HG02763 (cell line): Measurements from ENCODE around the gene POLE.

Experiments
- ATAC-seq: cut with Tn5 transposase; IDR thresholded peaks from one replicate; pipeline ENCODE4 v1.9.1; 2021; ENCODE audit warnings: mild to moderate bottlenecking, moderate library complexity; ENCODE audit not compliant: unreplicated experiment

Gene POLE

GRCh38 chr12:132618683-132619043, 68.5 kb downstream of the POLE start, which contains the start of gene P2RX2:
P2RX2 (plus strand) TSS chr12:132618776; CDS start chr12:132618817, 41 bp downstream.
- no peak for ATAC-seq

DNA sequence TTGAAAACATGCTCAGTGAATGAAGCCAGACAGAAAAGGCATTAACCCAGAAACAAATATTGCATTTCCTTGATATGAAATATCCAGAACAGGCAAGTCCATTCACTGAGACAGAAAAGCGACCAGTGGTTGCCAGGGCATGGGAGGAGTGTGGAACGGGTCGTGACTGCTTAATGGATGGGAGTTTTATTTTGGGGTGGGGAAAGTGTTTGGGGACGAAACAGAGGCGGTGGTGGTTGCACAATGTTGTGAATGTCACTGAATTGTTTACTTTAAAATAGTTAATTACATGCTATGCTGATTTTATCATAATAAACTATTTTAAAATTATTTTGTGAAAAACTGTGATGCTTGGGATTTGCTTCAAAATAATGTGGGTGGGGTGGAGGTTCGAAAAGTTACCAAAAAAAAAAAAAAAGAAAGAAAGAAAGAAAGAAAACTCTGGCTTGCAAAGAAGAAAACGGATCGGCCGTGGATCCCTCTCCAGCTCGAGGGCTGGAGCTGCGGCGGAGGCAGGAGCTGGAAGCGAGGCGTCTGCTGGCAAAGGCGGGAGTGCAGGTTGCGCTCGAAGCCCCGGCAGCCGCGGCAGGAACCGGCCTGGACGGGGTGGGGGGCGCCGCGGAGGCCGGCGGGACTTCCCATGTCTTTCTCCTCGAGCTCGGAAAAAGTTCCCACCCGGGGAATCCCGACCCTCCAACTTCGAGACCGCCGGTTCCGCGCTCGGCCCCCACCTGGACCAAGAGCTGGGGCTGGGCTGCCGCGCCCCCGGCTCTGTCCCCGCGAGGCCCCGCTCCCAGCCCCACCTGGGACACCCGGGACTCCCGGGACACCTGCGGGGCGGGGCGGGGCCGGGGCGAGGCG, 69.1 kb downstream of the POLE start:
- ATAC-seq = no peak

- ATAC-seq = no peak
These were observed 69.9 kb downstream of the POLE start for GRCh38 chr12:132617135-132617701.

DNA sequence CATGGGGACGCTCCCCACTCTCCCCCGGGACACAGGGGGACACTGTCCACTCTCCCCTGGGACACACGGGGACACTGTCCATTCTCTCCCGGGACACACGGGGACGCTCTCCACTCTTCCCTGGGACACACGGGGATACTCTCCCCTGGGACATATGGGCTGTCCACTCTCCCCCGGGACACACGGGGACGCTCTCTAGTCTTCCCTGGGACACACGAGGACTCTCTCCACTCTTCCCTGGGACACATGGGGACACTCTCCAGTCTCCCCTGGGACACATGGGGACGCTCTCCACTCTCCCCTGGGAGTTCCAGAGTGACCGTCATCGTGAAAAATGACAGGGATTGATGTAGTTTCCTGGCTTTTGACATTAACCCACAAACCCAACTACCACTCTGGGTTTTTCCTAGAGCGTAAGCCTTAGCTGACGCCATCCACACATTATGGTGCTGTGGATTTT, 71.5 kb downstream of the POLE start:
- no peak for ATAC-seq

DNA sequence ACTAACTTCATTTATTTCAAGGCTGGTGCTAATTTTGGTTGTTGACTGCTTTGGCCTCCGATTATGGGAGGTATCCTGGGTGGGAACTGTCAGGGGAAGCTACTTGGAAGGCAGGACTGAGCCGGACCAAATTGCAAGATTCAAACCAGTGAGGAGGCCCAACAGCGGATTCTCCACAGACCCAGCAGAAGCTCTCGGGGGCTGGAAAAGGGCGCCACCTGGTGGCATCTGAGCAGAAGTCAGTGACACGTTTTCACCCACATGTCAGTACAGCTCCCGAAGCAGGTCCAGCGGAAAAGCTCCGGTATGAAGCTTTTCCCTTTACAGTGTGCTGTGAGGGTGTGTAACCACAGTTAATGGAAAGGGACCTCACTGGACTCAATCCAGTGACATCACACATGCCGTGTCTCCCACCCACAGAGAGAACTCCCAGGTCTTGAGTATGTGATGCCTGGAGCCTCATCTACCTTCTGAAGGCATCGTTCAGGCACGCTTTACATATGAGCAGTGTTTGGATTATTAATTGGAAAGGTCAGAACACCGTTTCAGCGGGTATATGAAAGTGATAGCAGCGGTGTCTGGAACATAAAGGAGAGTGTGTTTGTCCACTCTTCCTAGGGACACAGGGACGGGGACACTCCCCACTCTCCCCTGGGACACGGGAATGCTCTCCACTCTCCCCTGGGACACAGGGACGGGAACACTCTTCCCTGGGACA, 72.1 kb downstream of the POLE start:
- no peak for ATAC-seq

DNA sequence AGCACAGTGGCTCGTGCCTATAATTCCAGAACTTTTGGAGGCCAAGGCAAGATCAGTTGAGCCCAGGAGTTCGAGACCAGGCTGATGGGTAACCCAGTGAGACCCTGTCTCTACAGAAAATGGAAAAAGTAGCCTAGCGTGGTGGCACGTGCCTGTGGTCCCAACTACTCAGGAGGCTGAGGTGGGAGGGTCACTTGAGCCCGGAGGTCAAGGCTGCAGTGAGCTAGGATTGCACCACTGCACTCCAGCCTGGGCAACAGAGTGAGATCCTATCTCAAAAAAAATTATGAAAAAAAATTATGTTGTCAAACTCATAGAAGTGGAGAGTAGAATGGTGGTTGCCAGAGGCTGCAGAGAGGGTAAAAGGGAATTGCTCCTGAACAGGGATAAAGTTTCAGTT, 73.1 kb downstream of the POLE start:
- ATAC-seq = no peak

- ATAC-seq = no peak
These were observed 75.5 kb downstream of the POLE start for GRCh38 chr12:132611620-132612019.

GRCh38 chr12:132610866-132611602, 76.1 kb downstream of the POLE start:
- ATAC-seq = no peak

DNA sequence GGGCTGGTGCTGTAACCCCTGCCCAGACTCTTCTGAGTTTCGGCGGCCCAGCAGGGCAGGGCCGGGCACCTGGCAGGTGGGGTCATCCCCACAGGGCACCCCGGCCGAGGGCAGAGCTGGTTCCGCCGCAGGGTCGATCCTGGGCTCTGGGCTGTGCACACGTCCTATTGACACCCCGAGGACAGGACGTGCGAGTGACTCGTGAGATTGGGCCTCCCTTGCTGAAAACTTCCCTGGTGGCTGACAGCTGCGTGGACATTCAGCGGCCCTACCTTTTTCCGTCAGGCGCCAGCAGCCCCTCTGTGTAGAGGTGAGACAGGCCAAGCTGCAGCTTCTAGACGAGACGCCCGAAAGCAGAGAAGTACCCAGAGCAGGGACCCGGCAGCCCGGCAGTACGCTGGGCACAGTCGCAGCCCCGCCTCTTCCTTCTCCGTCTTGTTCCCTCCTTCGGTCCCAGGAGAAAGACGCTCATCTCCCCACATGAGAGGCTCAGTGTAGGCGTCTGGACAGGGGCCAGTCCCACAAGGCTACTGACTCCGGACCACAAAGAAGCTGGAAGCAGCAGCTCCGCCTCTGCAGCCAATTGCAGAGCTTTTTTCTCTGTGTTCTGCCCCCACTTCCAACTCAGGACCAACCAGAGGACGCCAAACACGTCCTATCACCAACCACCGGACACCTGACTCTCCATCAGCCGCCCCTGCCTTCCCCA, 76.9 kb downstream of the POLE start, which contains the start of gene LRCOL1:
LRCOL1 (minus strand) TSS at position 532 of the 709 bp plus-strand sequence. CDS start 4,331 bp downstream, outside the sequence.
- no peak for ATAC-seq

GRCh38 chr12:132608231-132609171, 78.6 kb downstream of the POLE start:
- no peak for ATAC-seq

GRCh38 chr12:132606927-132607326, 80.2 kb downstream of the POLE start:
- ATAC-seq = no peak

DNA sequence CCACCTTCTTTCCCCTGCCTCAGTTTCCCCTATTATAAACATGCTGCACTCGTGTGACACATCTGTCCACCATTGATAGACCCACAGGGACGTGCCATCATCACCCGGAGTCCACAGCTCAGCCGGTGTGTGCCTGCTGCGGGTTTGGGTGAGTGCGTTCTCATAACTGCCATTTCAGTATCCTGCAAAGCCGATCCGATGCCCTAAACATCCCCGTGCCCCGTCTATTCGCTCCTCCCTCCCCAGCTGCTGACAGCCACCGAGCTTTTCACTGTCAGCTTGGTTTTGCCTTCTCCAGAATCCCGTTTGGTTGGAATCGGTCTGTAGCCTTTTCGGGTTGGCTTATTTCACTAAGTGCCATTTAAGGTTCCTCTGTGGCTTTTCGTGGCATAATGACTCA, 80.7 kb downstream of the POLE start:
- ATAC-seq = no peak

DNA sequence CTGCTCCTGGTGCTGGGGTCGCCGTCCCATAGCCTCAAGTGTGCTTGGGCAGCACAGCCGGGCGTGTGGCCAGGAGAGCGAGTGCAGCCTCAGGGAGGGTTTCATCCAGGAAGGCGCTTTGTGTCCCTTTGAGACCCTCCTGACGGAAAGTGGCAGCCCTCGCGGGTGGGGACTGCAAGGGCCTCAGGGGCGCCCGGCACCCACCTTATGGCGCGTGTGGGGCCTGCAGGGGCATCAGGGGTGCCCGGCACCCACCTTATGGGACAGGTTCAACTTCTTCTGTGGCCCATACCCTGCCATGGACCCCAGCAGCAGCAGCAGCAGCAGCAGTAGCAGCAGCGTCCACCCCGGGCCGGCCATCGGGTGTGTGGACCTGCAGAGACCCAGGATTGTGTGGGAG, 81.2 kb downstream of the POLE start:
- no peak for ATAC-seq

GRCh38 chr12:132604668-132605441, 82.3 kb downstream of the POLE start:
- no peak for ATAC-seq

DNA sequence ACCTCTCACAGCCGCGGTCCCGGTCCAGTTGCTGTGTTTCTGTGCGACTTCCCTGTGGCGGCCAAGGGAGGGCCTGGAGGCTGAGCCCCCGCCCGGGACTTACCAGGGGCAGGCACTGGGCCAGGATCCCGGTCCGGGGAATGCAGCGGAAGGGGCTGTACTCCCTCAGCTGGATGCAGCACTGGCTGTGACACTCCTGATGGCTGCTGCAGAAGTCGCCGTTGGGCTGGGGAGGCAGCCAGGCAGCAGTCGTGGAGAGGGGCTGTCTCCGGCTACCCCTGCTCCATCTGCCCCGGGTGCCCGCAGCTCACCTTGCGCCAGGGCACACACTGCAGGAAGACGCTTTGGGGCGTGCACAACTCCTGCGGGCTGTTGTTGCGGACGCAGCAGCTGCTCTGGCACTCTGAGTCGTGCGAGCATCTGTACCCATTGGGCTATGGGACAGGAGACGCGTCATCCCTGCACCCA, 83.0 kb downstream of the POLE start:
- no peak for ATAC-seq

- ATAC-seq = no peak
These were observed 83.6 kb downstream of the POLE start for GRCh38 chr12:132603240-132604150.

GRCh38 chr12:132602572-132603239, 84.4 kb downstream of the POLE start:
- no peak for ATAC-seq
